ENCODE measurements around the gene ST6GAL1.
A peak's percentile ranks its signal among the peaks of the same experiment; 100 is the strongest.

Gene ST6GAL1

GRCh38 chr3:186917512-186918312, 12.6 kb upstream of the ST6GAL1 start:
- DNase-seq, result peak; percentile 8

GRCh38 chr3:186920301-186920700, 10.0 kb upstream of the ST6GAL1 start:
- DNase-seq, result no peak

GRCh38 chr3:186920796-186921195, 9.5 kb upstream of the ST6GAL1 start:
- no peak for DNase-seq

- no peak for DNase-seq
Observed at GRCh38 chr3:186921578-186921977, 8.7 kb upstream of the ST6GAL1 start.

- DNase-seq, result no peak
Observed at GRCh38 chr3:186922224-186922623, 8.1 kb upstream of the ST6GAL1 start.

GRCh38 chr3:186922790-186923189, 7.5 kb upstream of the ST6GAL1 start:
- no peak for DNase-seq

- no peak for DNase-seq
Observed at GRCh38 chr3:186923241-186923640, 7.1 kb upstream of the ST6GAL1 start.

GRCh38 chr3:186925826-186926225, 4.5 kb upstream of the ST6GAL1 start:
- no peak for DNase-seq

- DNase-seq, result no peak
Observed at GRCh38 chr3:186929186-186929585, 1.1 kb upstream of the ST6GAL1 start.

- no peak for DNase-seq
Observed at GRCh38 chr3:186929685-186930084, 641 bp upstream of the ST6GAL1 start.

- DNase-seq, result peak; percentile 43
Observed at GRCh38 chr3:186930641-186931531, 560 bp downstream of the ST6GAL1 start.

- peak; percentile 82 for DNase-seq
Observed at GRCh38 chr3:186931532-186932280, 1.4 kb downstream of the ST6GAL1 start.

GRCh38 chr3:186932281-186933181, 2.2 kb downstream of the ST6GAL1 start:
- peak; percentile 82 for DNase-seq

GRCh38 chr3:186933816-186934215, 3.5 kb downstream of the ST6GAL1 start:
- no peak for DNase-seq

GRCh38 chr3:186935133-186935532, 4.8 kb downstream of the ST6GAL1 start:
- no peak for DNase-seq

GRCh38 chr3:186937017-186937875, 6.9 kb downstream of the ST6GAL1 start:
- DNase-seq, result no peak

- DNase-seq, result no peak
Observed at GRCh38 chr3:186938716-186939115, 8.4 kb downstream of the ST6GAL1 start.

GRCh38 chr3:186939536-186939935, 9.2 kb downstream of the ST6GAL1 start:
- DNase-seq, result no peak

GRCh38 chr3:186940967-186941366, 10.6 kb downstream of the ST6GAL1 start:
- DNase-seq, result no peak

- no peak for DNase-seq
Observed at GRCh38 chr3:186942168-186942567, 11.8 kb downstream of the ST6GAL1 start.

GRCh38 chr3:186945255-186945823, 15.0 kb downstream of the ST6GAL1 start:
- no peak for DNase-seq
